ENCODE measurements around the gene MLEC. TPM values are rescaled to one million over a fixed set of nuclear protein-coding genes. Genes with fewer than 3 reads are reported as not detected.

Gene MLEC
- total RNA-seq, 3 donors from 2014 or later: 166 to 281 (median 272) TPM

GRCh38 chr12:120642826-120643225 is 44.1 kb upstream of the MLEC start:
- no peaks in the 10 kb centered on the region for H3K9me3 ChIP-seq
- TF ChIP-seq CTCF (IDR thresholded peaks at IDR 0.05): no peak
- ATAC-seq (no peak), DNase-seq (no peak)
- peaks cover 11% of the 10 kb centered on the region for H3K4me1 ChIP-seq (ENCODE audit: low read depth)
- H3K4me3 ChIP-seq: no peak overlapping the region
- H3K36me3 ChIP-seq (ENCODE audit: low read depth): no peaks in the 10 kb centered on the region
- intact Hi-C loops (cut with DNase I, micrococcal nuclease): loop anchor here in 1 of 2 donors (10.0 kb wide), 1 partner anchor 62 kb away; no protein-coding TSS in a partner anchor

GRCh38 chr12:120643574-120643973 is 43.4 kb upstream of the MLEC start:
- no peak for TF ChIP-seq CTCF (IDR thresholded peaks at IDR 0.05)
- no peaks in the 10 kb centered on the region for H3K9me3 ChIP-seq
- intact Hi-C loops (cut with DNase I, micrococcal nuclease): loop anchor here in 1 of 2 donors (10.0 kb wide), 1 partner anchor 61 kb away; no protein-coding TSS in a partner anchor
- no peak overlapping the region for H3K4me3 ChIP-seq
- H3K4me1 ChIP-seq (ENCODE audit: low read depth): peaks cover 11% of the 10 kb centered on the region
- DNase-seq (no peak), ATAC-seq (no peak)
- no peaks in the 10 kb centered on the region for H3K36me3 ChIP-seq (ENCODE audit: low read depth)

GRCh38 chr12:120646044-120646443 is 40.9 kb upstream of the MLEC start:
- Histone ChIP-seq H3K4me1 (ENCODE audit: low read depth) (peaks cover 7% of the 10 kb centered on the region), H3K4me3 (no peak overlapping the region), H3K9me3 (no peaks in the 10 kb centered on the region), H3K36me3 (ENCODE audit: low read depth) (no peaks in the 10 kb centered on the region)
- no peak for TF ChIP-seq CTCF (IDR thresholded peaks at IDR 0.05)
- no peak for DNase-seq
- intact Hi-C loops (cut with DNase I, micrococcal nuclease): loop anchor here (5.0 to 10.0 kb wide), 2 partner anchors 59 to 76 kb away; no protein-coding TSS in a partner anchor
- no peak for ATAC-seq

GRCh38 chr12:120647375-120647755 is 39.6 kb upstream of the MLEC start:
- Histone ChIP-seq H3K4me1 (ENCODE audit: low read depth) (no peaks in the 10 kb centered on the region), H3K9me3 (no peaks in the 10 kb centered on the region), H3K36me3 (ENCODE audit: low read depth) (no peaks in the 10 kb centered on the region), H3K4me3 (no peak overlapping the region)
- ATAC-seq (no peak), DNase-seq (no peak)
- no peak for TF ChIP-seq CTCF (IDR thresholded peaks at IDR 0.05)
- intact Hi-C loops (cut with DNase I, micrococcal nuclease): loop anchor here (5.0 to 10.0 kb wide), 2 partner anchors 57 to 75 kb away; no protein-coding TSS in a partner anchor

- Histone ChIP-seq H3K36me3 (ENCODE audit: low read depth) (no peaks in the 10 kb centered on the region), H3K4me3 (no peak overlapping the region), H3K9me3 (no peaks in the 10 kb centered on the region), H3K4me1 (ENCODE audit: low read depth) (peaks cover 2% of the 10 kb centered on the region)
- TF ChIP-seq CTCF (IDR thresholded peaks at IDR 0.05): no peak
- no peak for DNase-seq
- intact Hi-C loops (cut with DNase I, micrococcal nuclease): loop anchor here (5.0 to 10.0 kb wide), 2 partner anchors 55 to 73 kb away; no protein-coding TSS in a partner anchor
- ATAC-seq: no peak
Measured at GRCh38 chr12:120649442-120650232, 37.3 kb upstream of the MLEC start.
